Measurements from ENCODE around the gene HSPA12A.

Gene HSPA12A

GRCh38 chr10:116768786-116769185 lies 26.4 kb upstream of the HSPA12A start:
- no peak overlapping the region for H3K9ac ChIP-seq (ENCODE audit: low read length)
- no peaks in the 10 kb centered on the region for H3K36me3 ChIP-seq (replicated peaks; ENCODE audit: insufficient read depth, low read length)
- TF ChIP-seq CTCF (IDR thresholded peaks at IDR 0.05; ENCODE audit: low read length) (no peak), EZH2 (optimal IDR thresholded peaks at IDR 0.05; ENCODE audit: low read depth, low read length) (no peak), EZH2phosphoT487 (IDR thresholded peaks at IDR 0.05; ENCODE audit: low read length) (no peak)
- no peak overlapping the region for H3K27ac ChIP-seq (ENCODE audit: low read length)
- H3K79me2 ChIP-seq (ENCODE audit: low read length) = no peaks in the 10 kb centered on the region
- H3K27me3 ChIP-seq (replicated peaks; ENCODE audit: insufficient read depth, low read length) = no peaks in the 10 kb centered on the region
- DNase-seq = no peak
- H3K4me1 ChIP-seq (ENCODE audit: low read length) = no peaks in the 10 kb centered on the region
- no peak overlapping the region for H3K4me2 ChIP-seq (ENCODE audit: low read depth, low read length)
- H2AFZ ChIP-seq (ENCODE audit: low read length) = no peak overlapping the region
- no peak overlapping the region for H3K4me3 ChIP-seq (ENCODE audit: low read length)
- no peaks in the 10 kb centered on the region for H4K20me1 ChIP-seq (ENCODE audit: insufficient read depth, low read length)
- no peaks in the 10 kb centered on the region for H3F3A ChIP-seq (ENCODE audit: insufficient read depth, low read length)
- no peaks in the 10 kb centered on the region for H3K9me3 ChIP-seq (replicated peaks; ENCODE audit: insufficient read depth, low read length)
- H3K9me2 ChIP-seq (replicated peaks; ENCODE audit: insufficient read depth, low read length) = no peaks in the 10 kb centered on the region

DNA sequence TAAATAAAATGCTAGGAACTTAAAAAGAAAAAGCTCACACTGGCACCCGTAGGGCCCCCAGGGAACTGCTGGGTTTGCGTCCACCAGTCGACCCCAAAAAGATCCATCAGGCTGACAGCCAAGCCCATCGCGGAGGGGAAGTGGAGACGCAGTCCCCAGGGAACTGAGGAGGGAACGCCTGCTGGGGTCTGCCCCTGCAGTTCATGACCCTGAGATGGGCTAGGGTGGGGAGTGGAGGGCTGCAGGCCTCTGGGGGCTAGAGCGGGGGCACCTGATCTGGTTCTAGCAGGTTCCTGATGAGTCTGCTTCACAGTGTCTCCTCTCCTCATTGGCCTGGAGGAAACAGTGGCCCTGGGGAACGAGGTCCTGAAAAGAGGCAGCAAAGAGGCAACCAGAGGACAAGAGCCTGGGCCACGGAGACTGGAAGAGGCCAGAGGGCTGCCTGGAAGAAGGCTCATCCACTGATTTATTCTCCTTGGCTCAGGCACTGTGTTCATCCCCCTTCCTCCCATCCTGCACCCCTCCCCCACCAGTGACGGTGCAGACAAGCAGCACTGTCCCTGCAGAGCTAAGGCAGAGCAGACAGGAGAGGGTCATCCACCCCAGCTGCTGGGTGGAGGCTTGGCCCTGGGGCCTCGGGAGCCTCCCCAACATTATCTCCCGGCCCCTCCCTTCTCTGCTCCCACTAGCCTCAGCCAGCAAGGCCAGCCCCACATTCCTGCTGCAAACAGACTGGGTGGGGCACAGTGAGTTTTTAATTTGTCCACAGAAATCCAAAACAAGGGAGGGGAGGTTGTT lies 24.7 kb upstream of the HSPA12A start:
- Histone ChIP-seq H4K20me1 (ENCODE audit: insufficient read depth, low read length) (no peaks in the 10 kb centered on the region), H3K79me2 (ENCODE audit: low read length) (no peaks in the 10 kb centered on the region), H2AFZ (ENCODE audit: low read length) (no peak overlapping the region), H3K27ac (ENCODE audit: low read length) (no peak overlapping the region), H3K9me3 (replicated peaks; ENCODE audit: insufficient read depth, low read length) (no peaks in the 10 kb centered on the region), H3K27me3 (replicated peaks; ENCODE audit: insufficient read depth, low read length) (no peaks in the 10 kb centered on the region), H3K4me2 (ENCODE audit: low read depth, low read length) (no peak overlapping the region), H3K4me3 (ENCODE audit: low read length) (no peak overlapping the region), H3K9me2 (replicated peaks; ENCODE audit: insufficient read depth, low read length) (no peaks in the 10 kb centered on the region), H3F3A (ENCODE audit: insufficient read depth, low read length) (no peaks in the 10 kb centered on the region), H3K36me3 (replicated peaks; ENCODE audit: insufficient read depth, low read length) (no peaks in the 10 kb centered on the region), H3K4me1 (ENCODE audit: low read length) (no peaks in the 10 kb centered on the region), H3K9ac (ENCODE audit: low read length) (no peak overlapping the region)
- TF ChIP-seq EZH2phosphoT487 (IDR thresholded peaks at IDR 0.05; ENCODE audit: low read length) (no peak), CTCF (IDR thresholded peaks at IDR 0.05; ENCODE audit: low read length) (no peak), EZH2 (optimal IDR thresholded peaks at IDR 0.05; ENCODE audit: low read depth, low read length) (no peak)
- DNase-seq = no peak

- no peak overlapping the region for H2AFZ ChIP-seq (ENCODE audit: low read length)
- H3K27ac ChIP-seq (ENCODE audit: low read length) = no peak overlapping the region
- H3K79me2 ChIP-seq (ENCODE audit: low read length) = no peaks in the 10 kb centered on the region
- no peaks in the 10 kb centered on the region for H3K36me3 ChIP-seq (replicated peaks; ENCODE audit: insufficient read depth, low read length)
- H3F3A ChIP-seq (ENCODE audit: insufficient read depth, low read length) = no peaks in the 10 kb centered on the region
- no peak overlapping the region for H3K4me2 ChIP-seq (ENCODE audit: low read depth, low read length)
- H3K9me2 ChIP-seq (replicated peaks; ENCODE audit: insufficient read depth, low read length) = no peaks in the 10 kb centered on the region
- H3K4me1 ChIP-seq (ENCODE audit: low read length) = no peaks in the 10 kb centered on the region
- no peaks in the 10 kb centered on the region for H4K20me1 ChIP-seq (ENCODE audit: insufficient read depth, low read length)
- H3K9me3 ChIP-seq (replicated peaks; ENCODE audit: insufficient read depth, low read length) = no peaks in the 10 kb centered on the region
- TF ChIP-seq EZH2phosphoT487 (IDR thresholded peaks at IDR 0.05; ENCODE audit: low read length) = no peak
- TF ChIP-seq EZH2 (optimal IDR thresholded peaks at IDR 0.05; ENCODE audit: low read depth, low read length) = no peak
- TF ChIP-seq CTCF (IDR thresholded peaks at IDR 0.05; ENCODE audit: low read length) = no peak
- DNase-seq = no peak
- no peak overlapping the region for H3K9ac ChIP-seq (ENCODE audit: low read length)
- no peak overlapping the region for H3K4me3 ChIP-seq (ENCODE audit: low read length)
- H3K27me3 ChIP-seq (replicated peaks; ENCODE audit: insufficient read depth, low read length) = no peaks in the 10 kb centered on the region
Measured at GRCh38 chr10:116766241-116766827, 24.0 kb upstream of the HSPA12A start.

All from MM.1S (cell line).